ENCODE measurements around the gene NAP1L5.

Gene NAP1L5

DNA sequence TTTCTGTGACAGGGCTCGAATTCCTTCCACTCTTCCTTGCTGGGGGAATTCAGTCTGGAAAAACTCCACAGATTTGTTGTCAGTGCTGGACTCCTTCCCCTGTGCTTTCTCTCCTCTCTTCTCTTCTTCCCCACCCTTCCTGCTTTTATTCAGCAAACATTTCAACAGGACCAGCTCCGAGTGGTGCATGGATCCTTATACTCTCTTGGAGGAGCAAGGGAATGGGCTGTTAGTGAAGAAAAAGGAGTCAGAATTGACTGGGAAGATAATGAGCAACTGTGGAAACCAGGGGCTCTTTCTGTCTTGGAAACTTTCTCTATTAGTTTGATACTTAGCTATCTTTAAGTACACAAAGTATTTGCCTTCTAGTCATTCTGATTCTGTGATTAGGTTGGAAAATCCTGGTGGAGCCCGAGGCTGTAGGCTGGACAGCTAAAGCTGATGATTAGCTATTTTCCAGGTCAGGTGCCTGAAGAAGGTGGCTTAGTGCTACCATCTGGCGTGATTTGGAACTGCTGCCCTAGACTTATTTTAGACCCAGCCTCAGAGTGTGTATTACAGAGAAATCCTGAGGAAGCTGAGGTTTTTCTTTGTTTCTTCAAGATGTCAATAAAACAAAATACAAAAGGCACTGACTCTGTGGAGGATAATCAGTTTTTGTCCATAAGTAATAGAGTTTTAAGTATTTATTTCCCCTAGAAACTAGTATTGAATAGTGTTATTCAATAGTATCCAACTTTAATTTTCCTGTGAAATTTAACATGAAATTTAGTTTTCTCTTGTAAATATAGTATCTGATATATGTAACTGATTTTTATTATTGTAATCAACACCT lies 38.4 kb downstream of the NAP1L5 start:
- DNase-seq, result no peak

DNA sequence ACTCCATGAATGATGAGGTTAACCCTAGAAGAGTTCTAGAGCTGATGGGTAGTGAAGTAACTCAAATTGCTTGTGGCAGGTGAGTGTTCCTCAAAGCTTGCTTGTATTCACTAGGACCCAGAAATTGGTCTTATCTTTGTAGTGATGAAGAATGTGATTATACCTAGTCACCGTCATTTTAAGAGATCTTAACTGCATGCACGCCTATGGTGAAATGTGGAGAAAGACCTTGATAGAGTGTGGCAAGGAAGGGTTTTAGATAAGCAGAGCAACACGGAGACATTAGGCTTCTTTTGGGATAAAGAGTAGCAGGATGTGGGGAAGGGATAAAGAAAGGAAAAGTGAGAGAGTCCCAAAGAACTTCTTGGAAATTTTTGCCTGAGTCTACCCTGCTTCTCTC lies 42.4 kb downstream of the NAP1L5 start:
- no peak for DNase-seq

DNA sequence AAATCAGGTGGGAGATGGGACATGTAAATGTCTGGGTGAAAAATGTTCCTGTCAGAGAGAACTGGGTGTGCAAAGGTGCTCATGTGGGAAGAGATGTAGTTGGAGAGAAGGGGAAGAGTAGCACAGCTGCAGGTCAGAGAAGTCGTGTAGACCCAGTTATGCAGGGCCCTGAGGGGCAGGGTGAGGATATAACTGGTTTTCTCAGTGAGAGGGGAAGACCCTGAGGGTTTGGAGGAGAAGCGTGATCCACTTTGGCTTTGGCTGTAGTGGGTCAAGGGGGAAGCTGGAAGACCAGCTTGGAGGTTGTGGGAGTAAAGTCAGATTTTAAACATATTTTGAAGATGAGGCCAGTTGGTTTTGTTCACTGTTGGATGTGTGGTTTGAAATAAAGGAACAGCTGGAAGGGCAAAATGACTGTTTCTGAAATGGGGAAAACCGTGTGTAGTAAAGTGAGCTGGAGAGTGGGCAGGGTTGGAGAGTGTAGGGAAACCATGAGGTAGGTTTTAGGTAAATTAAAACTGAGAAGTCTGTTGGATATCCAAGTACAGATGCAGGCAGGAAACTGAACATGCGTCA lies 44.2 kb downstream of the NAP1L5 start:
- DNase-seq, result no peak

DNA sequence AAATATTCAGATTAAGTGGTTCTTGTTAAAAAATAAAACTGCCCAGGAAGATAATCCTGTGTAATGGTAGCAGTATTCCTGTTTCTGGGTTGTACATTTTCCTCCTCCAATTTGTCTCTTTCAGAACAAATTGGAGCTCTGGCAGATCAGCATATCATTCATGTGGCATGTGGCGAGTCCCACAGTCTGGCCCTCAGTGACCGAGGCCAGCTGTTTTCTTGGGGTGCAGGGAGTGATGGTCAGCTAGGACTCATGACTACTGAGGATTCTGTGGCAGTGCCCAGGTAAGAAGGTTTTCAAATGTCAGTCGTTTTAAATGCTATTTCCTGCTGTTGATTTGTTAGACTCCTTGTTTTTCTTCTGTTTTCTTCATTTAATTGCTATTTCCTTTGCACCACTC lies 47.9 kb downstream of the NAP1L5 start:
- no peak for DNase-seq

DNA sequence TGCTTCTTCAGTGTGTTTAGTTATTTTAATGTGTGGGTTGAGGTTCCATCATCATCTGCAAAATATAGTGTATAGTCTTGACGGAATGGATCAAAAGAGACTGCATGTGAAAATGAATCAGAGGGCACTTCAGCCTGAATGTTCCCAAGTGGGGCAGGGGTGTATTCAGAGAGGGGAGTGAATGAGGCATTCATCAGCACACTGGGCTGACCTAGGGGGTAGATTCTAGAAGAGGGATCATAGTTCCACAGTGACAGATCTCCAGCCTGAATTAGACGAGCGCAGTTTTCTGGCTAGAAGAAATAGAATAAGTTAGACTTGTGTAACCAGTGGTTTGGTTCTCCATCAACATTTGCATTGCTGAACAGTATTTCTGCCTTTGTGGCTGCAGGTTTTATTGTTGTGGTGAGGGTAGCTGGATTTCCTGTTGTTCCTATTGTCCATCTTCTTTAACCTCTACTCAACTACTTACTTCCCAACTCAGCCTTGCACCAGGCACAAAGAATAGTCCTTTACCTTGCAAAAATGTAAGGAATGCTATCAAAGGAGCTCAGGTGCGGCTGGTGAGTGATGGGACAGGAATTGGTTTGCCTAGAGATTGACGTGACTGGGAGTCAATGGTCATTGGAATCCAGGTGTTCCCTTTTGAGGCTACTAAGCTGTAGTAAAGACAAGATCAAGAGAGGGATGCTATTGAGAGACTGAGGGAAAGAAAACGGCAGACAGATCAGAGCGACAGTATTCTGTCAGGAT lies 50.9 kb downstream of the NAP1L5 start:
- DNase-seq, result no peak

DNA sequence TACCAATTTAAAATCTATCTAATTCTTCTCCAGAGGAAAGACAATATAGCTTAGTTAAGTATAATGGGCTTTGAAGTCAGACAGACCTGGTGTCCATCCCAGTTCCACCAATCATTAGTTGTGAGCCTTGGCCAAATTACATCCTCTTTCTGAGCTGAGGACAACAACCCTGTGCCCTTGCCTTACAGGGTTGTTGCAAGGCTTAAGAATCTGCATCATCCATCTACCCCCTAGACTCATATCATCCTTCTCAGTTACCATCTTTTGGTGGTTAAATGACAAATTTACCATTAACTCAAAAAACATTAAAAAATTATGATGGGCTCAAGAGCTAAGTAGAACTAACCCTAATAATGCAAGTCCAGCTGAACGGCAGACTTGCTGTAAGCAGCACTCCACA lies 51.6 kb downstream of the NAP1L5 start:
- DNase-seq, result no peak
